Esophagus mucosa (tissue), 1 donor: ENCODE measurements around the gene HOPX. TPM values are rescaled to one million over a fixed set of nuclear protein-coding genes. Genes with fewer than 3 reads are reported as not detected.
"Not testable (repeated sequence)": the region's sequence is repeated elsewhere in the genome, so short reads cannot be mapped to it uniquely, and the experiment has no call there.

ENCODE experiments used
- ATAC-seq: fragments of 200-7000 bp; cut with Tn5 transposase; one replicate; pipeline ENCODE4 v1.9.1; 2020
- total RNA-seq: library from RNA; stranded (reverse); gene quantifications from one replicate; pipeline ENCODE4 v1.2.4, GENCODE V29; 2023
- donor health status: DM: yes; HTN: yes; CAD: no.

The HOPX gene, protein sequence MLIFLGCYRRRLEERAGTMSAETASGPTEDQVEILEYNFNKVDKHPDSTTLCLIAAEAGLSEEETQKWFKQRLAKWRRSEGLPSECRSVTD
- 249 TPM for total RNA-seq

DNA sequence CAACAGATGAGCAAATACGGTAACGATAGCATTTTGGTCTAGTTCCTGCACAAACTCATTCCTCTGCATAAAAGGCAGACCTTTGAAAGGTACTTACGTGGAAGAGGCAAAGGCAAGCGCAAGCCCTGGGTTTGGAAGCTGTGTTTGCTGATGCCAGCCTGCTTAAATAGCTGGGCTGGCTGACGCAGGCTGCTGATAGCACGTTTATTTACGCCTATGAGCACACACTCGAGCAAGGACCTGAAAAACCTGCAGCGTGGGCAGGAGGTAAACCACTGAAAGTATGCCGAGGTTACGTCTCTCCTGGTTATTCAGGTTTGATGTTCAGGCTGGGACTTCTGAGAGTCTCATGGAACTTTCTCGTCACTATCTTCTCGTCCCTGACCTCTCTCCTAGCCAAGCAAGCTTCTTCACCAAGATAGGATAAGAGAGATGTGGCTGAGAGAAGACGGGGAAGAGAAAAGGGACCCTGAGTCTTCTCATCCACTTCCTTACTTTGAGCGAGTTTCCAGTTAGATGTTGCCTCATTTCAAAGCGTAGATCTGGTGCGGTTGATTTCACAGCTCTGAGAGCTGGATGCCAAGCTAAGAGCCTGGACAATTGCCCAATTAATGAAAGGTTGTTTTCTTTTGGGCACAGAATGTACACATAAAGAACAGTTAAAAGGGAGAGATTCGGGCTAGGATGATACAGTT is at the start of gene HOPX:
Gene HOPX, minus strand, starts transcription at position 139 of the 695 bp plus-strand sequence. CDS start 23,480 bp downstream, outside the sequence.
- ATAC-seq: peak; percentile 94

DNA sequence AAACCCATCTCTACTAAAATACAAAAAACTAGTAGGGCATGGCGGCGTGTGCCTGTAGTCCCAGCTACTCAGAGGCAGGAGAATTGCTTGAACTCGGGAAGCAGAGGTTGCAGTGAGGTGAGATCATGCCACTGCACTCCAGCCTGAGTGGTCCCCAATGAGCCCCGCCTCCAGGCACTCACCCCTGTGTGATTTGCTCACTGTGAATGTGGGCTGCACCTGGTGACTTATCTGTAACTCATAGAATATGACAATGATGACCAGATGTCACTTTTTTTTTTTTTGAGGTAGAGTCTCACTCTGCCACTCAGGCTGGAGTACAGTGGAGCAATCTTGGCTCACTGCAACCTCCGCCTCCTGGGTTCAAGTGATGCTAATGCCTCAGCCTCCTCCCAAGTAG is 49.0 kb upstream of the HOPX start:
- ATAC-seq: no peak

DNA sequence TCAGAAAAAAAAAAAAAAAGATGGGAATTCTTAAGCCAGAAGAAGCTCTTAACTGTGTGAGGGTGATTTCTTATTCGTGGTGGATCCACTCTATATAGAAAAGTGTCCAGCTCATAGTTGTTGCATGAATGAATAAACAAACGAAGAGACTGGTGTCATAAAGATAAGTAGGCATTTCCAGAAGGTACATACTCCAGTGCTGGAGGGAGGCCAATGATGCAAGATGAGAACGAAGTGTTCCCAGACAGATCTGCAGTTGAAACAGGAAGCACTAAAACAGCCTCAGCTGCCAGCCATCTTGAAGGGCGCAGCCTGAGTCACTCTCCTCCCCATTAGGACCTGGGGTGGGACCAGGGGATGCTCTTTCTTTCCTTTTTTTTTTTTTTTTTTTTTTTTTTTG is 47.4 kb upstream of the HOPX start:
- ATAC-seq: peak; percentile 47

DNA sequence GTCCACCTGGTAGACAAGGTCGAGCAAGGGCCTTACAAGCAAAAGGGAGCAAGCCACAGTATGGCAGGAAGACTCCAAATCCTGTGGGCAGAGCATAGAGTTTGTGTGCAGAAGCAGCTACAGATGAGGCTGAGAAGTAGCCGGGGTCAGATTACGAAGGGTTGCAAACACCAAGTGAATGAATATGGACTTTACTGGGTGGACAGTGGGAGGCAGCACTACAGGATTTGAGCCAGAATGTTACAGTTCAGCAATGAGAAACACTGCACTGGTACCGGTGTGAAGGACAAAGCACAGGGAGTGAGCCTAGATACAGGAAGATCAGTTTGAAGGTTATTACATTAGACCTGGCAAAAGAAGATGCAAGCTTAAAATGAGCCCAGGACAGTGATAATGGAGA is 46.1 kb upstream of the HOPX start:
- ATAC-seq: no peak

DNA sequence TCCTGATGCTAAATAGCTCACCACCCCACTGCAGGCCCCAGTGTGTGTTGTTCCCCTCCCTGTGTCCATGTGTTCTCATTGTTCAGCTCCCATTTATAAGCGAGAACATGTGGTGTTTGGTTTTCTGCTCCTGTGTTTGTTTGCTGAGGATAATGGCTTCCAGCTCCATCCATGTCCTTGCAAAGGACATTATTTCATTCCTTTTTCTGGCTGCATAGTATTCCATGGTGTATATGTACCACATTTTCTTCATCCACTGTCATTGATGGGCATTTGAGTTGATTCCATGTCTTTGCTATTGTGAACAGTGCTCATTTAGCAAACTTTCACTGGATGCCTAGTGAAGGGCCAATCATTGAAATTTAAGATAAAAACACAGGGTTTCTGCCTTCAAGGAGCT is 45.5 kb upstream of the HOPX start:
- ATAC-seq: not testable (repeated sequence)

DNA sequence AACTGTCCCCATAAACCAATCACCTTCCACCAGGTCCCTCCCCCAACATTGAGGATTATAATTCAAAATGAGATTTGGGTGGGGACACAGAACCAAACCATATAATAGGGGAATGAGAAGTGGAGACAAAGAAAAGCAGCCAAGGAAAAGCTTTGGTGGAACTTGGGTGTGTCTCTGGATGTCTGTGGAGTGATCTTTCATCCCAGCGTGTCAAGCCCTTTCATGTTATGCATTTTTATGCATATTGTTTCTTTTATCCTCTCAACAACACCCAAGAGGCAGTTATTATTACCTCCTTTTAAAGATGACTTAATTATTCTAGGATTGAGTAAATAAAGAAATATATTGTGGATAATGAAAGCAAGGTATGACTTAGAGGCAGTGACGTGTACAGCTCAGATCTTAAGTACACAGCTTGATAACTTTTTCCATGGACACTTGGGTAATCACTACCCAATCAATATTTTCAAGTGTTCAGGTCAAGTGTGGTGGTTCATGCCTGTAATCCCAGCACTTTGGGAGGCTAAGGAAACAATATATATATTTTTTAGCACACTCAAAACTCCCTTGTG is 42.6 kb upstream of the HOPX start:
- peak; percentile 50 for ATAC-seq

DNA sequence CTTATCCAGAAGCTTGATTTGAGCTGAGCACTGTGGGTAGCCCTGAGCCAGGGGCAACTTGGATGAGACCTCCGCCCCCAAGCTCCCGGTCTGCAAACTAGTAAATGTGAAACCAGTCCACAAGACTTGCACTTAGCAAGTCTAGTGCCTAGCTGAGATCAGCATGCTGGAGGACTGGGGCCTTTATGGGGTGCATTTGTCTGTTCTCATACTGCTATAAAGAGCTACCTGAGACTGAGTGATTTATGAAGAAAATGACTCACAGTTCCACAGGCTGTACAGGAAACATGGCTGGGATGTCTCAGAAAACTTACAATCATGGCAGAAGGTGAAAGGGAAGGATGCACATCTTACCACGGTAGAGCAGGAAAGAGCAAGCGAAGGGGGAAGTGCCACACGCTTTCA is 42.1 kb upstream of the HOPX start:
- ATAC-seq: peak; percentile 81

DNA sequence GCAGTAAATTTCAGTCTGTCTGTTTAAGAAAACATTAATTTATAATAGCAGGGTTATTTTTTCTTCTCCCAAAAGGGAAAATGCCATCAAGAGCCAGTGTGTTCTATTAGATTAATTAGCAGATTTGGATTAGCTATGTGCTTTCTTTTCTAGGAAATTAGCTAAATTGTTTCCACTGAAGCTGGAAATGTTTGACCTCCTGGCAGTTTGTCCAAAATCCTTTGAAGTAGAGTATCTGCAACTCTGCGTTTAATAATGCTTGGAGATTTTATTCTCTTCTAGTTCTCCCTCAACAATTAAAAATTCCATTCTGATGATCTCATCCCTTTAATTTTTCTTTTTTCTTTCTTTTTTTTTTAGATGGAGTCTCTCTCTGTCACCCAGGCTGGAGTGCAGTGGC is 27.1 kb upstream of the HOPX start:
- ATAC-seq: no peak

DNA sequence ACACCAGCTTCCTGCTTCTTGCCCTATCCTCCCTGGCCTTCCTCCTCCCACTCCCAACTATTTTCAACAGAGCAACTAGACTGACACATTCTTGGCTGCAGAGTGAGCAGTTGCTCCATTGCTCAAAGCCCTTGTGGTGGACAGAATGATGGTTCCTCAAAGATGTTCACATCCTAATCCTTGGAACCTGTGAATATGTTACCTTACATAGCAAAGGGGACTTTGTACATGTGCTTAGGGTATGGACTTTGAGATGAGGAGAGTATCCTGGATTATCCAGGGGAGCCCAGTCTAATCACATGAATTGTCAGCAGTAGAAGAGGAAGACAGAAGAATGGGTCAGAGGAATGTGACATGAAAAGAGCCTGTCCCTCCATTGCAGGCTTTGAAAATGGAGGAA is 24.9 kb upstream of the HOPX start:
- no peak for ATAC-seq

DNA sequence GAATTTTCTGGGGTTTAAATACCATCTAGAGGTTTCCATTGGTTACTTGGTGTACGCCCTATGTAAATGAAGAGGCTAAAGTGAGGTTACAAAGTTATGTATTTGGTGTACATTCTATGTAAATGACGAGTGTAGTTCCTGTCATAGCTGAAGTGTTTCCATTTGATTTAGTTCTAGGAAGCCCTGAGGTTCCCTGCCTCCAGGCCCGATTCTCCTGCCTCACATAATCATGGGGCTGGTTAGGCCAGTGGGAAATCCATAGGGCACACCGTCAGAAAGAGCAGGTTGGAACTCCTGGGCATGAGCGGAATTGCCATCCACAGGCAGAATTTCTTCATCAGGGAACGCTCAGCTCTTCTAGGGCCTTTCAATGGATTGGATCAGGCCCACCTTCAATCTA is 24.2 kb upstream of the HOPX start:
- ATAC-seq: no peak

DNA sequence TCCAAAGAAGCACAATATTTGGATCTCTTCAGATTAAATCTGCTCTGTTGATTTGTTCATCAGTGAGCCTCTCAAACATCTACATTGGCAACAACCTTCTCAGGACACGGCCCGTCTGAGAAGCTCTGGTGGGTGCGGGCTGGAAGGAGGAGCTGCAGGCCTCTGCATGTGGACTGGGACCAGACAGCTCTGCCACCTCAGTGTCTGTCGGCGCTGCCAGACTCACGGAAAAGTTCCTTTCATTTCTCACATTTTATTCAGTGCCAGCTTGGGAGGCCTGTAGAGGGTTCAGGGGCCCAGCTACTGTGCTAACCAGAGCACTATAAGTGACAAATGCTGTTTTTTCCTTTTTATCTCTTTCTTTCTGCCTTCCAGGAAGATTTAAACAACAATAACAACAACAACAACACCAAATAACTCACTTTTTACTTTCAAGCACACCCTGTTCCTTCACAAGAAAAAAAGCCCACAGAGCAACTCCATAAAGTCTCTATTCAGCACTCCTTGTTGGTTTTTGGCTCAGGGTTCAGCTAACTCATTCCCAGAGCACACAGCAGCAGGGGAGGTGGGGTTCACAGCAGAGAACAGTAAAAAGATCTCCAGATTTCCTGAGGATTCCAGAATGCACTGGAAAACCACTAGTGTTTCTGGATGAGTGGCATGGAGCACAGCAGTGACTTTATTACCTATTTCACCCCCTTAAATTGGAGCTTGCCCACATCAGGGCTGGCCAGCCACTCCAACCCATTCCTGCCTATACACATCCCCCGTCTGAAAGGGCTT is 23.2 kb upstream of the HOPX start:
- peak; percentile 51 for ATAC-seq

DNA sequence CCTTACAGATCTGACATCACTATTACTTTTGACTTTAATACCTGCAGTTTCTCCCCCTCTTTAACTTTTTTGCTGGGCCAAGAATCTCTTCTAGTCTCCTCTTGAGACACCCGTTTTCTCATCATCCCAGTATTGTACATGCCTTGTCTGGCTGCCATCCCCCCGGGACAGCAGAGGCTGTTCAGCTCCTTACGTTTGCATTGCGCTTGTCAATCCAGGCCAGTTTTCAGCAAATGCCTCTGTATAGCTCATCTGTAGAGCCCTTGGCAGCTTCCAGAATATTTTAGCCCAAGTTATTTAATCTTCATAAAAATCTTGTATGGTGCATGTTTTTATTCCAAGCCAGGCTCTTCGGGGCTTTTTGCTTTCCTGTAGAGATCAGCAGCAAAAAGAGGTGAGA is 22.3 kb upstream of the HOPX start:
- no peak for ATAC-seq

DNA sequence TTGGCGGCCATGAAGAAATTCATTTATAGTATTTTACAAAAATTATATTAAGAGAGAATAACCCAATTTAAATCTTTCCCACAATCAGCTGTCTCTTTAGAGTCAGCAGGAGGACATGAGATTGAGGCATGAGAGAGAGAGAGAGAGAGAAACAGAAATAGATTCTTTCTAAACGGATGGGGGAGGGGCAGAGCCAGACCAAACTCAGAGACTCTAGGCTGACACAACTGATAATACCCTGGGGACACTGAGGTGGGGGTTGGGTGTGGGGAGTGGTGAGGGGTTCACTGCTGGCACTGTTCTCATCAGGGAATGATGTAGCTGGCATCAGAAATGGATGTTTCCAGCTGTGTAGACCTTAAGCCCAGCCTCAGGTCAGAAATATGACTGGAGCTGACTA is 20.5 kb upstream of the HOPX start:
- ATAC-seq: no peak

DNA sequence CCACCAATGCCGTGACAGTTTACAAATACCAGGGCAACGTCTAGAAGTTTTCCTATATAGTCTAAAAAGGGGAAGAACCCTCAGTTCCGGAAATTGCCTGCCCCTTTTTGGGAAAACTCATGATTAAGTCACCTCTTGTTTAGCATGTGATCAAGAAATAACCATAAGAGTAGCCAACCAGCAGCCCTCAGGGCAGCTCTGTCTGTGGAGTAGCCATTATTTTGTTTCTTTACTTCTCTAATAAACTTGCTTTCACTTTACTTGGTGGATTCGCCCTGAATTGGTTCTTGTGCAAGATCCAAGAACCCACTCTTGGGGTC is 20.0 kb upstream of the HOPX start:
- no peak for ATAC-seq

DNA sequence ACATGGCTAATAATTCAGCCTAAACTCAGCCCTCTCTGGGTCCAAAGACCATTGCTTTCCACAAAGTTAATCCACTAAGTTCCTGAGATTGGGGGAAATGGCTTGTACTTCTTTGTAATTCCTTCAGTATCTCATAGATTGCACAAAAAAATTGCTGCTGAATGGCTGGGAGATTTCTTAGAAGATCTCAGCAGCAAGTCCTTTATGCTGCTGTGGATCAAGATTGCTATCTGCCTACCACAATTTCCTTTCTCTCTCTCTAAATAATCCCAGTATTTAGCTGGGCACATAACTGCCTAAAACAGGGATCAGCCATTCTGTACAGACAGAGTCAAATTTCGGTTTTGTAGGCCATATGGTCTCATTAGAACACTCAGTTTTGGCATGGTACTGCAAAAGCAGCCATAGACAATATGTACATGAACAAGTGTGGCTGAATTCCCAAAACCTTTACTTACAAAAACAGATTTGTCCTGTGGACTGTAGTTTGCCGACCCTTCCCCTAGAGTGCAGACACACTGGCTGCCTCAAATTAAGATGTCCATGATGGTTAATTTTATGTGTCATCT is 18.5 kb upstream of the HOPX start:
- ATAC-seq: no peak

DNA sequence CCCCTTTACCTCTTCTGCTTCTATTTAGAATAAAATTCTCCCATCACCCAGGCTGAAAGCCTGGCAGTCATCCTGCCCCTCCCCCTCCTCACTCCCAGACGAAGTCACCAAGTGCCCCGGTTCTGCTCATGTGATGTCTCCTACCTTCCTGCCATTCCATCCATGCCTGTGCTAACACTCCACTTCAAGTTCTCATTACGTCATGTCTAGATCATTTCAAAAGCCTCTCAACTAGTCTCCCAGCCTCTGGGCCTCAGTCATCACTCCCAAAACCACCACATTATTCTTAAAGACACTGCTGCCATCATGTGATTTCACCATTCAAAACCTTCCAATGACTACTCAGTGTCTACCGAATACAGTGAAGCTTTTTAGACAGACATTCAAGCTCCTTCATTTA is 17.2 kb upstream of the HOPX start:
- ATAC-seq: no peak

DNA sequence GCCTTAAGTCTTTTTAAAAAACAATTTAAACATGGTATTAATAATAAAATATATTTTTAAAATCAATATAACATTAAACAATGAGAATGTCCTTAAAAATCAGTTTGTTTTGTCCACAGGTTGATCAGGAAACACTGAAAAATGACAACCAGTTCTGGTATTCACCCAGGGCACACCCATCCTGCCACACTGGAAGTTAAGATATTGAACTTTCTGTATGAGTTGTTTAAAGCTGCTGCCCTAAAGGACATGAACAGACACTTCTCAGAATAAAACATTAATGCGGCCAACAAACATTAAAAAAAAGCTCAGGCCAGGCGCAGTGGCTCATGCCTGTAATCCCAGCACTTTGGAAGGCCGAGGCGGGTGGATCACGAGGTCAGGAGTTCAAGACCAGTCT is 15.0 kb upstream of the HOPX start:
- peak; percentile 87 for ATAC-seq

DNA sequence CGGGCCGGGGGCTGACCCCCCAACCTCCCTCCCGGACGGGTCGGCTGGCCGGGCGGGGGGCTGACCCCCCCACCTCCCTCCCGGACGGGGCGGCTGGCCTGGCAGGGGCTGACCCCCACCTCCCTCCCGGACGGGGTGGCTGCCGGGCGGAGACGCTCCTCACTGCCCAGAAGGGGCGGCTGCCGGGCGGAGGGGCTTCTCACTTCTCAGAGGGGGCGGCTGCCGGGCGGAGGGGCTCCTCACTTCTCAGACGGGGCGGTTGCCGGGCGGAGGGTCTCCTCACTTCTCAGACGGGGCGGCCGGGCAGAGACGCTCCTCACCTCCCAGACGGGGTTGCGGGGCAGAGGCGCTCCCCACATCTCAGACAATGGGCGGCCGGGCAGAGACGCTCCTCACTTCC is 12.4 kb upstream of the HOPX start:
- ATAC-seq: not testable (repeated sequence)

DNA sequence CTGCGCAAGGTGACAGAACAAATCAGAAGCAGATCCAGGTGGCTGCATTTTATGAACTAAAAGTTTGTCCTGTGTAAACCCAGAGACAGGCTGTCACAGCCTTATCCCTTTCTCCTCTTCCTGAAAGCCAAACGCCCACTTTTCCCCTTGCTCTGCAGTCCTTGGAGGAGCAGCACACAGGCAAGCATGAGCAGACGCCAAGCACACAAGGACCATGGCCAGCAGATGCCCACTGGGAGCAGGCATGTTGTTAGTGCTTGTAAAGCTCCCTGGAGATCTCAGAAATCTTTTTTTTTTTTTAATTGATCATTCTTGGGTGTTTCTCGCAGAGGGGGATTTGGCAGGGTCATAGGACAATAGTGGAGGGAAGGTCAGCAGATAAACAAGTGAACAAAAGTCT is 11.5 kb upstream of the HOPX start:
- no peak for ATAC-seq

DNA sequence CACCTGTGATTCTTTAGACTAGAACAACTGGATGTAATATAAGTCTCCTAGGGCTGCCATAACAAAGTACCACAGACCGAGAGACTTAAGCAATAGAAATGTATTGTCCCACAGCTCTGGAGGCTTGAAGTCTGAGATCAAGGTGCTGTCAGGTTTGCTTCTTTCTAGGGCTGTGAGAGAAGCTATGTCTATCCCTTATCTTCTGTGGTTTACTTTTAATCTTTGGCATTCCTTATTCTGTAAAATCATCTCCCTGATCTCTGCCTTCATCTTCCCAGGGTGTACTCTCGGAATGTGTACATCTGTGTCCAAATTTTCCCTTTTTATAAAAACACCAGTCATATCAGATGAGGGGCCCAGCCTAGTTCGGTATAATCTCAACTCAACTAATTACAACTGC is 10.3 kb upstream of the HOPX start:
- ATAC-seq: no peak

DNA sequence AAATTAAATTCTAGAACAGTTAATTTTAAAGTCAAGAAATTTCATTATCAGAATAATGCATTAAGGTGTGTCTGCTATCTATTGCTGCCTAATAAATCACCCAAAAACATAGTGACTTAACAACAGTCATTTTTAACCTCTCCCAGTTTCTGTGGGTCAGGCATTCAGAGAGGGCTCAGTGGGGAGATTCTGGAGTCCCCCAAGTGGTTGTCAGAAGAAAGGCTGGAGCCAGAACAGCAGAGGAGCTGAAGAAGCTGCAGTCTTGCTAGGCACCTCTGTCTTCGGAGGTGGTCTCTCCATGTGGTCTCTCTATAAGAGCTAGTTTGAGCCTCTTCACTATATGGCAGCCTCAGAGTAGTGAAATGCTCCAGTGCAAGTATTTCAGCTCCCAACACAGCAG is 9.3 kb upstream of the HOPX start:
- ATAC-seq: no peak

DNA sequence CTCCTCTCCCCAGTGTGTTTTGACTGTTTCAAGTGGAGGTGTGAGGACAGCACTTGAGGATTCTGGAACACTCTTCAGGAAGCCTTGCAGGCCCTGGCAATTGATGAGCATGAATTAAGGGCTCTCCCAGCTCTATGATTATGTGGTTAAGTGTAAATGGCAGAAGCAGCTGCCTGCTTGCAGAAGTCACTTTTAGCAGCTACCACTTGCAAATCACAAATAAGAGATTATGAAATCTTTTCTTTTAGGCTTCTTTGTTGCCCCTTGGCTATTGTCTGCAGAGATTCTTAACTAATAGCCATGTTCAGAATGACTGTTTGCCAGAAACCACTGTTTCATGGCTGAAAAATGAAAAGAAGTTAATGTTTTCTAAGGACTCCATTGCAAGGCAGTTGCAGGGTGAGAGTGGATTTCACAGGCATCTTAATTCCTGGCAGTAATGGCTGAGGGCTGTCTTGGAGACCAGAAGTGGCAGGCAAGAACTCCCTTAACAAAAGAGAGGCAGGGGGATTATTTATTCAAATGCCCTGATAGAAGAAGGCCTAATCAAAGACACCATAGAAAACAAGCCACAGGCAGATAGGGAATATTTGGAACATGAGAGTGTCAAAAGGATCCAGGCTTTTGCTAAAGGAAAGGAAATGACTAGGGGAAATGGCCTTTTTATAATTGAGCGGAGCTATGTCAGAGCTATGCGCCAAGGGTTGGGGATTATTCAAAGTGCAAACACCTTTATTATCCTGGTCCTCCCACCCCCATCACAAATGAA is 8.3 kb upstream of the HOPX start:
- ATAC-seq: no peak

DNA sequence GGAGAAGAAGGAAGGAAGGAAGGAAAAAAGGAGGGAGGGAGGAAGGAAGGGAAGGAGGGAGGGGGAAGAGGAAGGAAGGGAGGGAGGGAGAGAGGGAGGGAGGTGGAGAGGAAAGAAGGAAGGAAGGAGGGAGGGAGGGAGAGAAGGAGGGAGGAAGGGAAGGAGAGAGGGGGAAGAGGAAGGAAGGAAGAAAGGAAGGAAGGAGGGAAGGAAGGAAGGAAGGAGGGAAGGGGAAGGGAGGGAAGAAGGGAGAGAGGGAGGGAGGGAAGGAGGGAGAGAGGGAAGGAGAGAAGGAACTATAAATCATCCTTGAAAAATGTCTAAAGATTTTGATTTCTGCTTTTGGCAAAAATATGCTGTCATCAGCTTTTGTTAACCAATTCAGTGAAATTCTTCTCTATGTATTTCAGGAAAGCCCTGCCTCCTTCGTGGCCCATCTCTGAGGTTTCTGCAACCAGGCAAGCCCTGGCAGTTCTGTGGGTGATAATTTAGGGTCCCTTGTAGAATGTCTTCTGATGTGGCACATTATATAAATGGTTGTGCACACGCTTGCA is 7.1 kb upstream of the HOPX start:
- ATAC-seq: no peak
